Neural progenitor cell (in vitro differentiated cells): Measurements from ENCODE around the gene PI16.

Source experiments
- CTCF ChIP-seq: fragments of 200-600 bp; sonication (generic); IDR thresholded peaks from 2 replicates; pipeline ENCODE4 v1.5.1; 2017; ENCODE audit warnings: antibody characterized with exemption, mild to moderate bottlenecking
- EZH2 ChIP-seq: fragments of 200-600 bp; sonication (generic); IDR thresholded peaks from 2 replicates; pipeline ENCODE4 v1.6.1; 2017; ENCODE audit warnings: antibody characterized with exemption, mild to moderate bottlenecking, moderate library complexity

GRCh38 chr6:36973190-36973589, 18.7 kb downstream of the PI16 start:
- no peak for TF ChIP-seq CTCF
- TF ChIP-seq EZH2, result no peak
